ELF-1 (cell line): Measurements from ENCODE around the gene MEF2A.
A peak's percentile ranks its signal among the peaks of the same experiment; 100 is the strongest.

Experiments used
- DNase-seq: peaks from one replicate; pipeline ENCODE4 v3.0.0-alpha.2; 2016; ENCODE audit warnings: low read depth, low spot score

MEF2A gene

DNA sequence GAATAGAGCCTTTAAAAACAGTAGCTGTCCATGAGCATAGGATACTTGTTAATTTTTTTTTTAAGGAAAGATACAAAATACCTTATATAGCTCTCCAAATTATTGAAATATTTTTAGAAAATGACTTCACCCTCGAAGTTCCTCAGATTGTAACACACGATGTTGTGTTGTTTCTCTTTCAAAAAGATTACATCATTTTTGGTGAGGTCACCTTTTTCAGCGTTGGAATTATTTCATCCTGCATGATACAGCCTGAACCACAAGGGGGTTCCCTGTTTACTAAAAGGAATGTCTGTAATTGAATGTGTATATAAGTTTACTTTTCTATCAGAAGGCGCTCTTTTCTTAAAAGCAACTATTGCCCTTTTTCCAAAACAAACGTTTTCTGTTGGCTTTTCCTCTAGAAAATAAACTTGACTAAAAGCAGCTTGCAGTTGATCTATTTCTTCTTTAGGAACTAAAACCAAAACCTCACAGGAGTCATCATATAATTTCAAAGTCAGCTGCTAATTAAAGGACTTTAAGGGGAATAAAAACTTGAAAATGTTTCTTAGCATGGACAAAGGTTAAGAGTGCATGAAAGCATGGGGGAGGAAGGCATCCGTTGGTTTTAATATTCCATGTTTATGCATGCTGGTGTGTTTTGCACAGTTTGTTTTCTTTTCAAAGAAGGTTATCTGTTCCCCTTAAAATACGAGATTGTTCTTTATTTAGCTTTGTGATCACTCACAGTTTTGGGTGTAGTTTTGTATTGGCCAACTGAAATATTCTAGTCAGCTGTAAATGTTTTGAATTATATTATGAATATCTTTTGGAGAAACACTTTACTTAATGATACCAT is 138.0 kb downstream of the MEF2A start:
- DNase-seq = no peak

- peak; percentile 32 for DNase-seq
These were observed 138.7 kb downstream of the MEF2A start for GRCh38 chr15:99704444-99704838.

GRCh38 chr15:99706557-99707303 is 140.9 kb downstream of the MEF2A start:
- DNase-seq = no peak

GRCh38 chr15:99707473-99708270 is 141.9 kb downstream of the MEF2A start:
- DNase-seq = no peak

GRCh38 chr15:99708563-99708962 is 142.8 kb downstream of the MEF2A start:
- no peak for DNase-seq

GRCh38 chr15:99709243-99709986 is 143.6 kb downstream of the MEF2A start:
- no peak for DNase-seq

- no peak for DNase-seq
These were observed 145.8 kb downstream of the MEF2A start for GRCh38 chr15:99711625-99712024.

DNA sequence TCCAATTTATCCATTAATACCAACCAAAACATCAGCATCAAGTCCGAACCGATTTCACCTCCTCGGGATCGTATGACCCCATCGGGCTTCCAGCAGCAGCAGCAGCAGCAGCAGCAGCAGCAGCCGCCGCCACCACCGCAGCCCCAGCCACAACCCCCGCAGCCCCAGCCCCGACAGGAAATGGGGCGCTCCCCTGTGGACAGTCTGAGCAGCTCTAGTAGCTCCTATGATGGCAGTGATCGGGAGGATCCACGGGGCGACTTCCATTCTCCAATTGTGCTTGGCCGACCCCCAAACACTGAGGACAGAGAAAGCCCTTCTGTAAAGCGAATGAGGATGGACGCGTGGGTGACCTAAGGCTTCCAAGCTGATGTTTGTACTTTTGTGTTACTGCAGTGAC is 146.6 kb downstream of the MEF2A start:
- DNase-seq = no peak

- DNase-seq = peak; percentile 24
These were observed 150.8 kb downstream of the MEF2A start for GRCh38 chr15:99716540-99717095.

DNA sequence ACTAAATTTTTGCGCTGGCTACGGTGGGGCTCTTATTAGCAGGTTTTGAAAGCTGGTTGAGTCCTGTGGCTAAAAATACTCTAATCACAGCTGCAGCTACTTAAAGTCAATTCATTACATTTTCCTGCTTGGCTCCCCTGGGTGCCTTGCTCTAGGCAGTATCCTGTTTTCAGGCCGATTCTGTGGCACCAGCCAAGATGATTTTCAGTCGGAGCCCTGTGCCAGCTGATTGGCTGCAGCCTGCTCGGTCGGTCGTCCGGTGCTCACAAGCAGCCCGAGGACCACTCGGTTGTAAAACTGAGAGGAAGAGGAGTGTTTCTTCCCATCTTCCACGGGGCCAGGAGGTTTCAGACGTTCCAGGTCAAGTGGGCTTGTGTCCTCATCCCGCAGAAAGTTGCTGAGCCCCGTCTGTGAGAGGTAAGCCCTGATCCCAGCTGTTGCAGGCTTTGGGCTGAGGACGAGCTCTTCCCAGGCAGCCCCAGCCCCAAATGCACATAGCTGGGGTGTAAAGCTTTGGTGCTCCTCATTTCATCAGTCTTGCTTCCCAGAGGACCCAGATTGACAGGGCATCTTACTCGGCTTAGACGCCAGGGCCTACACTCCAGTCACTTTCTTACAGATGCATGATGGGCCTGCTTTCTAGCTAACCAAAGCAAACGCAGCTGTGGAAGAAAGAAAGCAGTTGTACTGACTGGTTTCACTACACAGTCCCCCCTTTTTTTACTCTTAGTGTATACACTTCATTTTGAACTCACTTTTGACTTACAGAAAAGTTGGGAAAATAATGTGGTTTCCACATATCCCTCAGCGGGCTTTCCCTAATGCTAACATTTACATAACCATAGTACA is 151.6 kb downstream of the MEF2A start:
- no peak for DNase-seq

DNA sequence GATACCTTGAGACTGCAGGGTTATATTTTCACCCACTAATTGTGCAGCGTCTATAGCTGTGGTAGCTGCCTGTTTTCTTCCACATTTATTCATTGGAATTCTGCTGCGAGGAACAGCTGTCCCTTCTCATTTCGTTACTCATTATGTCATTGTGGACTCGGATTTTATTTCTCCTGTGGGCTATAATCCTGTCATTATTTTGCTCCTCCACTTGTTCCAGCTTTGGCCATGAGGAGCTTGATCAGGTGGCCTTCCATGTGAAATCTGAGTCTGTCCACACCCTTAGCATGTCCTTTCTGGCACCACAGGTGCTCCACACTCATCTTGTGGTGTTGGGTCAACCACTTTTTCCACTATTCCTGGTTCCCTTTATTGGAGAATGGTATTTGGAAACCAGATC is 152.6 kb downstream of the MEF2A start:
- DNase-seq = no peak

DNA sequence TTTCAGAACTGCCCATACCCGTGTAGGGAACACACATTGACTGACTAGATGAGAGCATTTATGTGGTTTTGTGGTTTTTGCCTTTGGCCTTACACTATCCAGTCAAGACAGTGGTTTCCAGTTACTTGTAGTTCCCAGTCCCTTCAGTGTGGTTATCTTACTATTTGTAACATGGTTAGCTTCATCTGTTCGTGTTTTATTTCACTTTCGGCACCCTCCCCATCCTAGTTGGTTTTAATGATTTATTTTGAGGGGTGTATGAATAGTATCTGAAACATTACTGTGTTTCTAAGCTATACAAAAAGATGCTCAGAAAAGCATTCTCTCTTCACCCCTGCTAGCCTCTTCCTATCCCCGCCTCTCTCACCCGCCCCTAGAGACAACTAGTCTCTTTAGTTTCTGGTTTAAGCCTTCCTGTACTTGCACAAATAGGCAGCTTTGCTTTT is 153.3 kb downstream of the MEF2A start:
- DNase-seq = no peak

DNA sequence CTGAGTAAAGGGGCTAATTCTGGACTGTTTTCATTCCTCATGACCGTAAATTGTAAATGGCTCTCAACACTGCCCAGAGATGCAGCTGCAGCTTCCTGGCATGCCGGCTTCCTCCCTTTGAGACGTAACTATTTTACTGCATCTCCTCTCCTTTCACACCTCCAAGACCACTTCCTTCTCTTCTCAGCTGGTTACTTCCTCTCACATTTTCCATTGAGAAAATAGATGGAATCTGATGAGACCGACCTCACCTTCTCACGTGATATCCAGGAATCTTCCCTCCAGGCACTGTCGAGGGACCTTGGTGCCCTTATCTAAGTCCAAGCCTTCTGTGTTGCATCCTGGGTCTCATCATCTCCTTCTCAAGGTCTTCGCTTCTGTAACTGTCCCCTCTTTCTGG is 154.7 kb downstream of the MEF2A start:
- DNase-seq = no peak

- DNase-seq = no peak
These were observed 155.5 kb downstream of the MEF2A start for GRCh38 chr15:99721104-99721778.

- DNase-seq = no peak
These were observed 156.1 kb downstream of the MEF2A start for GRCh38 chr15:99721896-99722295.

DNA sequence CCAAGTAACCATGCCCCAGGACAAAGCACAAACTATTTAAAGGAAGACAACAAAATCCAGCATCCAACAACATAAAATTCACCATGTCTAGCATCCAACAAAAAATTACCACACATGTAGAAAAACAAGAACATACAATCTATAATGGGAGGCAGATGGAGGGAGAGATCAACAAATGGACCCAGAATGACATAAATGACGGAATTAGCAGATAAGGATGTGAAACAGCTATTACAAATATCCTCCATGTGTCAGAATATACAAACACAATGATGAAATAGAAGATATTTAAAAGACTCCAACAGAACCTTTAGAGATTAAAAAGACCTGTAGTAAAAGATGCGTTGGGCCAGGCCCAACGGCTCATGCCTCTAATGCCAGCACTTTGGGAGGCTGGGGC is 156.6 kb downstream of the MEF2A start:
- no peak for DNase-seq

GRCh38 chr15:99726333-99726732 is 160.5 kb downstream of the MEF2A start:
- no peak for DNase-seq

- DNase-seq = no peak
These were observed 161.5 kb downstream of the MEF2A start for GRCh38 chr15:99727330-99727729.

DNA sequence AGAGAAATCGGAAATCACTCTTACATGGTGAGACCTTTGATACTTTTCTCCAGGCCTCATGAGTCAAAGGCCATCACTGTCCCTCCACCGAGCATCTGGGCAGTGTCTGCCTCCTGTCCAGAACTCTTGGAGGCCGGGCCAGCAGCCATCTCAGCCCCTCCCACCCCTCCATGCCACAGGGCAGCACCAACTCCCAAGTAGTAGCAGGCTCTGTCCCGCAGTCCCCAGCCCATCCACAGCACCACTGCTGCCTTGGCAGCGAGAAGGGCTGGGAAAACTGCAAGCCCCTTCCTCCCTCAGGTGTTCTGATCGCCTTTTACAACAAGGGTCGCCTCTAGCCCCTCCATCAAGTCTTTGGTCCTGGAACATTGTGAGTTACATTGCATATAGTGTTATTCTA is 161.9 kb downstream of the MEF2A start:
- DNase-seq = no peak

DNA sequence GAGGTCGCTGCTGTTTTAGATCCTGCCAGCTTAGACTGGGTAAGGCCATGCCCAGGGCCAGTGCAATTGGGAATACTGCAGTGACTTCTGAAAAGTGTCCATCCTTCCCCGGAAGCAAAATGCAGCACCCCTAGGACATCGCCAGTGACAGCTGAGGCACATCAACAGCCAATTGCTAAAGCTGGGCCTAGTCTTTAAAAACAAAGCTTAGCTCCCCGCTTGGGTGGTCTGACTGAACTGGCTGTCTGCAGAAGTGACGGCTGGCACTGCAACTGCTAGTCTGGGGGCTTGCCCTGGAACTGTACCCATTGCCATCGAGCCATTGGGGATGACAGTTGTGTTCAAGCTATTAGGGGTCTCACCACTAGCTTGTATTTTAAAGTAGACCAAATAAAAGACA is 163.1 kb downstream of the MEF2A start:
- no peak for DNase-seq
